Naive thymus-derived CD4-positive, alpha-beta T cell (primary cell): ENCODE measurements around the gene EFEMP2. TPM values are rescaled to one million over a fixed set of nuclear protein-coding genes. Genes with fewer than 3 reads are reported as not detected.

ENCODE experiments used
- ATAC-seq: fragments of 150-1000 bp; cut with Tn5 transposase; 2 replicates; pipeline ENCODE4 v1.10.0; 2021; ENCODE audit warnings: mild to moderate bottlenecking, moderate library complexity
- CTCF ChIA-PET: fragments of 350-600 bp; sonication (Branson Sonifier 250); formaldehyde crosslinking; loops from one replicate; lab custom pipeline; 2021; ENCODE audit warnings: antibody characterized with exemption; lab: Charles Lee
- POLR2A ChIA-PET: fragments of 350-600 bp; sonication (Branson Sonifier 250); formaldehyde crosslinking; loops from one replicate; lab custom pipeline; 2021; ENCODE audit warnings: antibody characterized with exemption, inconsistent platforms; lab: Charles Lee
- DNase-seq, 9 donors: peaks; one replicate each; pipeline versions ENCODE4 v3.0.0 to v3.0.0-alpha.2; 2020 to 2022; ENCODE audit warnings: mixed read lengths in 1 of 9
- H3K27ac ChIP-seq: one replicate; pipeline ENCODE4 v1.7.0; 2013; ENCODE audit warnings: mild to moderate bottlenecking, low read depth, low read length, moderate library complexity
- H3K27me3 ChIP-seq, 2 donors: one replicate each; pipeline ENCODE4 v1.7.0; 2013; ENCODE audit warnings: low read length in 2 of 2, mild to moderate bottlenecking in 2 of 2, moderate library complexity in 2 of 2; ENCODE audit not compliant: control insufficient read depth in 2 of 2, insufficient read depth in 2 of 2
- H3K36me3 ChIP-seq, 3 experiments: 1 replicate in 2 of 3; 2 replicates in 1 of 3; pipeline ENCODE4 v1.7.0; 2013; ENCODE audit warnings: low read length in 3 of 3, mild to moderate bottlenecking in 3 of 3, moderate library complexity in 1 of 3; ENCODE audit not compliant: insufficient read depth in 3 of 3, control insufficient read depth in 2 of 3
- H3K4me1 ChIP-seq, 2 donors: one replicate each; pipeline ENCODE4 v1.7.0; 2013; ENCODE audit warnings: low read length in 2 of 2, mild to moderate bottlenecking in 2 of 2, moderate library complexity in 1 of 2; ENCODE audit not compliant: control insufficient read depth in 2 of 2, insufficient read depth in 2 of 2
- H3K4me3 ChIP-seq: 2 replicates; pipeline ENCODE4 v1.7.0; 2013; ENCODE audit warnings: mild to moderate bottlenecking, low read length
- H3K9me3 ChIP-seq, 3 experiments: 1 replicate in 2 of 3; 2 replicates in 1 of 3; pipeline ENCODE4 v1.7.0; 2013; ENCODE audit warnings: low read length in 3 of 3; ENCODE audit not compliant: control insufficient read depth in 2 of 3
- H3K27ac Mint-ChIP-seq, 9 donors: one replicate each; pipeline ENCODE4 v1.8.0; 2020 to 2022; ENCODE audit warnings: mixed read lengths in 9 of 9, mild to moderate bottlenecking in 8 of 9, moderate library complexity in 5 of 9, inconsistent platforms in 2 of 9
- H3K27me3 Mint-ChIP-seq, 5 donors: one replicate each; pipeline ENCODE4 v1.8.0; 2021 to 2022; ENCODE audit warnings: mixed read lengths in 5 of 5, mild to moderate bottlenecking in 1 of 5
- H3K36me3 Mint-ChIP-seq, 5 donors: one replicate each; pipeline ENCODE4 v1.8.0; 2020 to 2022; ENCODE audit warnings: mixed read lengths in 5 of 5, mild to moderate bottlenecking in 3 of 5, inconsistent platforms in 1 of 5
- H3K4me1 Mint-ChIP-seq, 7 donors: one replicate each; pipeline ENCODE4 v1.8.0; 2020 to 2022; ENCODE audit warnings: mixed read lengths in 7 of 7, mild to moderate bottlenecking in 3 of 7, inconsistent platforms in 1 of 7
- H3K4me3 Mint-ChIP-seq, 10 donors: one replicate each; pipeline ENCODE4 v1.8.0; 2020 to 2022; ENCODE audit warnings: mild to moderate bottlenecking in 10 of 10, mixed read lengths in 10 of 10, moderate library complexity in 6 of 10, inconsistent platforms in 2 of 10
- H3K9me3 Mint-ChIP-seq, 11 donors: one replicate each; pipeline ENCODE4 v1.8.0; 2020 to 2022; ENCODE audit warnings: mixed read lengths in 11 of 11, mild to moderate bottlenecking in 4 of 11, inconsistent platforms in 1 of 11, moderate library complexity in 1 of 11
- intact Hi-C, 2 donors: fragments of 100-400 bp; cut with micrococcal nuclease; formaldehyde crosslinking; loops; one replicate each; pipeline ENCODE4 v1.15.1; 2023
- polyA plus RNA-seq, 2 donors: library from polyadenylated mRNA; unstranded; fragments of 300-500 nt; fragmentation: Illumina TruSeq; gene quantifications; one replicate each; pipeline ENCODE4 v1.2.3, GENCODE V29; 2021
- total RNA-seq, 6 experiments: library from RNA in 5 of 6; stranded (reverse) in 5 of 6; gene quantifications; 1 replicate in 5 of 6; 2 replicates in 1 of 6; pipeline ENCODE4 v1.2.3 and lab custom pipeline; 2021 to 2026

Gene EFEMP2
- total and polyA plus RNA-seq, 7 experiments from 2014 or later, result 0.40 to 16.0 (median 9.2) TPM

DNA sequence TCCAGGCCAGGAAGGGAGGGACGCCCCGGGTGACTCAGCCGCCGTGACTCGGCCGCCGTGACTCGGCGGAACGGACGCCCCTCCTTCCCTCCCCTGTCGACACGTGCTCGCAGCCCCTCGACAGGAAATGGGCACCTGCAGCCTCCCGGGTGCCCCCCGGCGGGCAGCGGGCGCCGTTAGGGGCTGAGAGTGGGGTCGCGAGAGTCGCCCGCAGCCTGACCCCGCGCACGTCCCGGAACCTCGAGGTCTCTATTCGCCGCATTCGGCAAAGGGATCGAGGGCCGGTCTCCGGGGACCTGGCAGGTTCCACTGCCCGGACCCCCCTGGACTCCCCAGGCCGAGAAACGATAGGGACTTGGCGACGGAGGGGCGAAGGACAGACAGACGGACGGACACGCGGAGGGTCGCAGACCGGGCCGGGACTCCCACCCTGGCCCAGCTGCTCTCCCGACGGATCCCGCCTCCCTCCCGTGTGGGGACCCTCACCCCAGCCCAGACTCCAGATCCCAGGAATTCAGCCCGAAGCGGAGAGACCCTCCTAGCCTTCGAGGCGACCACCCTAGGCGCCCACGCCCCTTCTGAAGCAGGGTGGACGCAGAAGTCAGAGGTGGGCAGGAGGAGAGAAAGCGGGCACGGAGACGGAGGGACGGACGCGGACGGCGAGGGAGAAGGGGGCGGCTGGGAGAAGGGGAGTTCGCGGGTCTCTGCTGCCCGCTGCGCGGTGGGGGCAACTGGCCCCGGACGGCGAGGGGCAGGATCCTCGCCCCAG, 26.9 kb upstream of the EFEMP2 start:
- H3K4me3 Mint-ChIP-seq, result peak overlapping the region in 9 of 10 donors; percentile 20 to 81 (median 62)
- ChIA-PET CTCF (interaction anchor here (1.1 to 1.8 kb wide), 2 partner anchors 9 to 12 kb away, joined by 3 to 7 read pairs; partner anchors contain the start of gene CCDC85B), POLR2A (interaction anchor here (1.4 to 6.5 kb wide), 4 partner anchors 9 to 29 kb away, joined by 3 to 108 read pairs (median 14); partner anchors contain the start of genes CCDC85B and FIBP)
- intact Hi-C loops, result loop anchor here (1.0 to 10.0 kb wide), 6 partner anchors 9 to 155 kb away; partner anchors contain the start of genes C11orf68 (in 2 of the 2), CCDC85B (in 2 of the 2), DRAP1 (in 2 of the 2) and SART1 (in 1 of the 2)
- Histone ChIP-seq H3K36me3 (no peaks in the 10 kb centered on the region), H3K9me3 (no peaks in the 10 kb centered on the region), H3K4me3 (peak overlapping the region; percentile 51), H3K27me3 (peaks cover 0 to 6% of the 10 kb centered on the region in 2 donors), H3K27ac (peak overlapping the region; percentile 47), H3K4me1 (peaks cover 17 to 19% of the 10 kb centered on the region in 2 donors)
- H3K9me3 Mint-ChIP-seq, result no peaks in the 10 kb centered on the region
- peaks cover 0 to 11% (median 3%) of the 10 kb centered on the region in 5 donors for H3K27me3 Mint-ChIP-seq
- no peak for ATAC-seq
- peak overlapping the region in 2 of 9 donors; percentile 63 to 65 for H3K27ac Mint-ChIP-seq
- DNase-seq, result peak in 2 of 9 donors; percentile 52 to 81
- H3K36me3 Mint-ChIP-seq, result no peaks in the 10 kb centered on the region
- H3K4me1 Mint-ChIP-seq, result peaks cover 7 to 45% (median 12%) of the 10 kb centered on the region in 7 donors

- Histone ChIP-seq H3K4me1 (peaks cover 23 to 26% of the 10 kb centered on the region in 2 donors), H3K9me3 (no peaks in the 10 kb centered on the region), H3K27ac (peak overlapping the region; percentile 1), H3K36me3 (no peaks in the 10 kb centered on the region), H3K4me3 (no peak overlapping the region), H3K27me3 (peaks cover 0 to 6% of the 10 kb centered on the region in 2 donors)
- ATAC-seq (no peak), DNase-seq (no peak)
- peaks cover 7 to 51% (median 20%) of the 10 kb centered on the region in 7 donors for H3K4me1 Mint-ChIP-seq
- intact Hi-C loops, result no loop called here
- POLR2A ChIA-PET, result interaction anchor here (1.4 to 6.5 kb wide), 4 partner anchors 8 to 29 kb away, joined by 3 to 108 read pairs (median 14); partner anchors contain the start of genes CCDC85B and FIBP
- H3K27ac Mint-ChIP-seq, result peak overlapping the region in 6 of 9 donors; percentile 24 to 75 (median 72)
- H3K36me3 Mint-ChIP-seq, result no peaks in the 10 kb centered on the region
- peaks cover 0 to 10% (median 3%) of the 10 kb centered on the region in 5 donors for H3K27me3 Mint-ChIP-seq
- CTCF ChIA-PET, result interaction anchor here (0.8 to 1.3 kb wide), 4 partner anchors 9 to 60 kb away, joined by 3 to 5 read pairs (median 3); partner anchors contain the start of gene CCDC85B
- H3K4me3 Mint-ChIP-seq, result peak overlapping the region; percentile 62 to 83 (median 73)
- H3K9me3 Mint-ChIP-seq, result no peaks in the 10 kb centered on the region
Observed at GRCh38 chr11:65898656-65899355, 26.2 kb upstream of the EFEMP2 start.

DNA sequence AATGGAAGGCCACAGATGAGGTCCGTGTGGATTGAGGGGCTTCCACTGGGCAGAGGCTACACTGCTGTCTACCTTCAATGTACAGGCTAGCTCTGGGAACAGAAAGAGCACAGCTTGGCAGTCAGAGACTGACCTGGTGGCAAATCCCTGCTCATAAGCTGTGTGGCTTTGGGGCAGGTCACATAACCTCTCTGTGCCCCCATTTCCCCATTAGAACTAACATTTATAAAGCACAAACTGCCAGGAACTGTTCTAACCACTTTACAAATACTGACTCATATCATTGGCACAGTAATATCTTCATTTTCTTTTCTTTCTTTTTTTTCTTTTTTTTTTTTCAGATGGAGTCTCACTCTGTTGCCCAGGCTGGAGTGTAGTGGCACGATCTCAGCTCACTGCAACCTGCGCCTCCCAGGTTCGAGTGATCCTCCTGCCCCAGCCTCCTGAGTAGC, 24.4 kb upstream of the EFEMP2 start:
- peaks cover 15 to 62% (median 35%) of the 10 kb centered on the region in 7 donors for H3K4me1 Mint-ChIP-seq
- ChIA-PET POLR2A (interaction anchor here (0.6 to 5.0 kb wide), 5 partner anchors 21 to 227 kb away, joined by 3 to 21 read pairs (median 3); partner anchors contain the start of gene CFL1), CTCF (interaction anchor here (5.0 kb wide), 1 partner anchor 12 kb away, joined by 36 read pairs; no protein-coding TSS in a partner anchor)
- no peak for ATAC-seq
- no peaks in the 10 kb centered on the region for H3K36me3 ChIP-seq
- H3K27ac Mint-ChIP-seq, result peak overlapping the region in 1 of 9 donors; percentile 29
- H3K4me1 ChIP-seq, result peaks cover 39 to 43% of the 10 kb centered on the region in 2 donors
- H3K27ac ChIP-seq, result no peak overlapping the region
- H3K9me3 Mint-ChIP-seq, result no peaks in the 10 kb centered on the region
- no peaks in the 10 kb centered on the region for H3K36me3 Mint-ChIP-seq
- no peaks in the 10 kb centered on the region for H3K9me3 ChIP-seq
- peaks cover 0 to 6% of the 10 kb centered on the region in 2 donors for H3K27me3 ChIP-seq
- no peak overlapping the region for H3K4me3 ChIP-seq
- peak overlapping the region in 1 of 10 donors; percentile 36 for H3K4me3 Mint-ChIP-seq
- H3K27me3 Mint-ChIP-seq, result peaks cover 0 to 4% (median 0%) of the 10 kb centered on the region in 5 donors
- no peak for DNase-seq
- intact Hi-C loops, result no loop called here

- ChIA-PET POLR2A (interaction anchor here (0.6 to 5.0 kb wide), 8 partner anchors 11 to 227 kb away, joined by 3 to 21 read pairs (median 3); partner anchors contain the start of genes CFL1 and SART1), CTCF (interaction anchor here (0.6 to 5.0 kb wide), 2 partner anchors 11 to 375 kb away, joined by 4 to 36 read pairs; no protein-coding TSS in a partner anchor)
- peak overlapping the region in 5 of 9 donors; percentile 6 to 67 (median 19) for H3K27ac Mint-ChIP-seq
- DNase-seq (no peak), ATAC-seq (no peak)
- Histone ChIP-seq H3K36me3 (no peaks in the 10 kb centered on the region), H3K4me3 (no peak overlapping the region), H3K4me1 (peaks cover 43 to 48% of the 10 kb centered on the region in 2 donors), H3K27ac (no peak overlapping the region), H3K9me3 (no peaks in the 10 kb centered on the region), H3K27me3 (peaks cover 0 to 6% of the 10 kb centered on the region in 2 donors)
- peak overlapping the region in 2 of 10 donors; percentile 3 to 15 for H3K4me3 Mint-ChIP-seq
- intact Hi-C loops, result no loop called here
- no peaks in the 10 kb centered on the region for H3K36me3 Mint-ChIP-seq
- peaks cover 0 to 3% (median 0%) of the 10 kb centered on the region in 5 donors for H3K27me3 Mint-ChIP-seq
- peaks cover 17 to 62% (median 38%) of the 10 kb centered on the region in 7 donors for H3K4me1 Mint-ChIP-seq
- no peaks in the 10 kb centered on the region for H3K9me3 Mint-ChIP-seq
Observed at GRCh38 chr11:65896034-65896999, 23.7 kb upstream of the EFEMP2 start.

DNA sequence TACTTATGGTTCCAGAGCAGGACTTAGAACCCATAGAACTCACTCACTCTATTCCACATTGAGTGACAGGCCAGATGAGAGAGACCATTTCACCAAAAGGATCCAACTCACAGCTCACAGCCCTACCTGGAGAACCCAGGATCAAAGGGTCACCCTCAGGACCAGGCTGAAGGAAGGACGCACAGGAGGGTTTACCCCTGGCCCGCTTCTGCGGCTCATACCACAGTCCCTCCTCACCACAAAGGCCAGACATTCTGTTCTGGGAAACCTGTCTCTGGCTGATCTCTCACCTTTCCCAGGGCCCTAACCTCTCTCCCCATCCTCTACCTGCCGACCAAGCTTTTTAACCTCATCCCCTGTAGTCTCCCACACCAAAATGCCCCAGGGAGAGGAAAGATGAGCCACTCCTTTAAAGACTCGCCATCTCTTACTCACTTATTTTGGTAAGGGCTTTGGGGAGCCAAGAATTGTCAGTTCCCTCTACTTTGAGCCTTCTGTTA, 22.9 kb upstream of the EFEMP2 start:
- POLR2A ChIA-PET, result interaction anchor here (0.7 to 5.0 kb wide), 5 partner anchors 12 to 66 kb away, joined by 3 to 21 read pairs (median 3); partner anchors contain the start of gene SART1
- Mint-ChIP-seq H3K36me3 (no peaks in the 10 kb centered on the region), H3K4me1 (peaks cover 17 to 58% (median 34%) of the 10 kb centered on the region in 7 donors), H3K27me3 (peaks cover 0 to 3% (median 0%) of the 10 kb centered on the region in 5 donors), H3K9me3 (no peaks in the 10 kb centered on the region), H3K4me3 (peak overlapping the region in 5 of 10 donors; percentile 3 to 39 (median 19)), H3K27ac (peak overlapping the region; percentile 6 to 77 (median 47))
- Histone ChIP-seq H3K27me3 (peaks cover 0 to 6% of the 10 kb centered on the region in 2 donors), H3K4me1 (peaks cover 39 to 43% of the 10 kb centered on the region in 2 donors), H3K27ac (no peak overlapping the region), H3K4me3 (no peak overlapping the region), H3K36me3 (no peaks in the 10 kb centered on the region), H3K9me3 (no peaks in the 10 kb centered on the region)
- intact Hi-C loops, result no loop called here
- ATAC-seq, result no peak
- CTCF ChIA-PET, result interaction anchor here (0.6 to 5.0 kb wide), 2 partner anchors 10 to 376 kb away, joined by 4 to 36 read pairs; no protein-coding TSS in a partner anchor
- DNase-seq, result no peak
